Small intestine (tissue), 7 donors: ENCODE measurements around the gene CPXM2. TPM values are rescaled to one million over a fixed set of nuclear protein-coding genes. Genes with fewer than 3 reads are reported as not detected.

Experiments used
- DNase-seq, 2 donors: peaks; one replicate each; pipeline versions ENCODE4 v3.0.0 to v3.0.0-alpha.2; 2013
- FAIRE-seq: peaks from 2 replicates; lab custom pipeline; 2012; peaks lifted over from hg19 to GRCh38; lab: Jason Lieb, UNC
- H3K27ac ChIP-seq, 3 donors: one replicate each; pipeline ENCODE4 v1.5.1; 2013; ENCODE audit warnings: low read length in 2 of 3, mild to moderate bottlenecking in 2 of 3, control low read depth in 1 of 3, inconsistent platforms in 1 of 3, low read depth in 1 of 3, moderate library complexity in 1 of 3
- H3K27me3 ChIP-seq, 3 donors: one replicate each; pipeline ENCODE4 v1.6.1; 2013; ENCODE audit warnings: low read length in 3 of 3, inconsistent platforms in 1 of 3; ENCODE audit not compliant: control insufficient read depth in 3 of 3, insufficient read depth in 3 of 3
- H3K36me3 ChIP-seq, 3 donors: one replicate each; pipeline ENCODE4 v1.6.1; 2013; ENCODE audit warnings: low read length in 3 of 3, inconsistent platforms in 1 of 3, low read depth in 1 of 3, mild to moderate bottlenecking in 1 of 3, moderate library complexity in 1 of 3; ENCODE audit not compliant: control insufficient read depth in 3 of 3, insufficient read depth in 2 of 3
- H3K4me1 ChIP-seq, 3 donors: one replicate each; pipeline ENCODE4 v1.6.1; 2013; ENCODE audit warnings: low read length in 2 of 3, inconsistent platforms in 1 of 3, low read depth in 1 of 3, mild to moderate bottlenecking in 1 of 3, moderate library complexity in 1 of 3; ENCODE audit not compliant: control insufficient read depth in 3 of 3, insufficient read depth in 2 of 3
- H3K4me3 ChIP-seq, 3 donors: one replicate each; pipeline ENCODE4 v1.5.1; 2013; ENCODE audit warnings: low read length in 3 of 3, control low read depth in 1 of 3, inconsistent platforms in 1 of 3, low read depth in 1 of 3, mild to moderate bottlenecking in 1 of 3, moderate library complexity in 1 of 3
- H3K9me3 ChIP-seq, 2 donors: one replicate each; pipeline ENCODE4 v1.6.1; 2013; ENCODE audit warnings: low read depth in 1 of 2, low read length in 1 of 2; ENCODE audit not compliant: control insufficient read depth in 2 of 2, insufficient read depth in 1 of 2
- WGBS, 3 donors: extraction: QIAGEN DNeasy Blood & Tissue Kit; methylation state at CpG; one replicate each; pipeline ENCODE4 v1.1.7; 2013; 5-methylcytosine and 5-hydroxymethylcytosine counted together
- polyA plus RNA-seq, 4 donors: library from polyadenylated mRNA; stranded (reverse) in 3 of 4; unstranded in 1 of 4; fragments of 200-250 nt in 3 of 4; fragments of 120-200 nt in 1 of 4; gene quantifications; one replicate each; pipeline versions ENCODE4 v1.2.1 to v1.2.3, GENCODE V29; 2013
- donor health status: healthy with polysubstance abuse.
- donor health status: control.
- donor health status: control.
- donor health status: Bipolar disorder and iron deficiency.
- donor health status: healthy.

The CPXM2 gene
- polyA plus RNA-seq, 4 donors = 0.89 to 55.7 (median 3.6) TPM

DNA sequence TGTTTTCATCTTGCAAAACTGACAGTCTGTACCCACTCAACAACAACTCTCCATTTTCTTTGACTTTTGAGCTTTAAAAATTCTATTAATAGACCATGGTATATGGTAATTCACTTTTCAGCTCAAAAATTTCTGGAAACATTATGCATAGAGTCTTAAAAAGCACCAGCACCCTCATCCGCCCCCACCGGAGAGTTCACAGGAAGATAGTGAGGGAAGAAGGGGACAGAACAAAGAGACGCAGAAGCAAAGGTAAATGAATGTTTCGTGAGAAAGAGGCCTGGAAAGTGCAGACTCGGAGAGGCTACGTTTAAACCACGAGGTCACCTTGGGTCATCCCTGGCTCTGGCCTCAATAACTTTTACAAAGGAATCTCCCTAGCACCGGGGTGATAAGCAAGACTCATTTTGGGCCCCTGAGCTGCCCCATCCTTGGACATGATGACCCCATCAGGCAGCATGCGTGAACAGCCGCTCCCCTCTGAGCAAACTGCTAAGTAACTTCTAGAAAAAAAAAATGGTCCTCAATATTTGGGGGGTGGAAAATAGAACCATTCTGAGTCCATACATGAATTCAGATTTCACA is 96.3 kb downstream of the CPXM2 start:
- Histone ChIP-seq H3K9me3 (peaks cover 0 to 8% of the 10 kb centered on the region in 2 donors), H3K4me1 (no peaks in the 10 kb centered on the region), H3K36me3 (peaks cover 0 to 36% (median 0%) of the 10 kb centered on the region in 3 donors), H3K27ac (no peak overlapping the region), H3K4me3 (no peak overlapping the region), H3K27me3 (no peaks in the 10 kb centered on the region)
- 79 to 91% (median 83%) methylated on average over 10 of the region's 10 CpGs for WGBS, 3 donors
- DNase-seq (no peak), FAIRE-seq (no peak)

DNA sequence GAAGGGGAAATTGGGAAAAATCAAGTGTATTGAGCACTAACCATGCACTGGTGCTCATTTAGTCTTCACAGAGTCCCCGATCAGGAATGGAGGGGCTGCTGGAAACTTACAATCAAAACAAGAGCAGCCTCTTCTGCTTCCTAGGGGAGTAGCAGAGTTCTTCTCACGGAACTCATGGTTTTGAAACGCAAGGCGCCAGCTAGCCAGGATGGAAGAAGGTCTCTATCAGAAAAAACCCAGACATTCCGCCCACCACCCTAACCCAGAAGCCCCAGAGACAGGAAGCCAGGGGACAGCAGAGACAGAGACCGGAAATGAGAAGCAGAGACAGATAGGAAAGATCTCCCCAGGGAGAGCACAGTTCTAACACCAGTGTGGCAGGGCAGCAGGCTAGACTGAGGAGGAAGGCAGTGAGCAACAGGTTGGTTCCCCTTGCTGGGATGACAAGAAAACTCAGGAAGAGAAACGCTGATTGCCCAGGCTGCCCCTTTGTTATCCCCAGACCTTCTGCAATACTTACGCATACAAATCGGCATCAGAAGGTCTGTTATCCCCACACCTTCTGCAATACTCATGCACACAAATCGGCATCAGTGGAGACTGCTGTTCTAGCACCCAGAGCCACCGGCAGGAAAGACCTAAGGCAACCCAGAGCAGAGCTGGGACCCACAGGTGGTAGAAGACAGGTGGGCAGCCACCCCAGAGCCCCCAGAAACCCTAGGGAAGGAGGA is 99.2 kb downstream of the CPXM2 start:
- DNase-seq (no peak), FAIRE-seq (no peak)
- Histone ChIP-seq H3K9me3 (peaks cover 0 to 14% of the 10 kb centered on the region in 2 donors), H3K4me3 (no peak overlapping the region), H3K27ac (no peak overlapping the region), H3K27me3 (peaks cover 0 to 2% (median 0%) of the 10 kb centered on the region in 3 donors), H3K36me3 (peaks cover 0 to 43% (median 0%) of the 10 kb centered on the region in 3 donors), H3K4me1 (no peaks in the 10 kb centered on the region)
- 77 to 87% (median 79%) methylated on average over 11 of the region's 11 CpGs for WGBS, 3 donors

DNA sequence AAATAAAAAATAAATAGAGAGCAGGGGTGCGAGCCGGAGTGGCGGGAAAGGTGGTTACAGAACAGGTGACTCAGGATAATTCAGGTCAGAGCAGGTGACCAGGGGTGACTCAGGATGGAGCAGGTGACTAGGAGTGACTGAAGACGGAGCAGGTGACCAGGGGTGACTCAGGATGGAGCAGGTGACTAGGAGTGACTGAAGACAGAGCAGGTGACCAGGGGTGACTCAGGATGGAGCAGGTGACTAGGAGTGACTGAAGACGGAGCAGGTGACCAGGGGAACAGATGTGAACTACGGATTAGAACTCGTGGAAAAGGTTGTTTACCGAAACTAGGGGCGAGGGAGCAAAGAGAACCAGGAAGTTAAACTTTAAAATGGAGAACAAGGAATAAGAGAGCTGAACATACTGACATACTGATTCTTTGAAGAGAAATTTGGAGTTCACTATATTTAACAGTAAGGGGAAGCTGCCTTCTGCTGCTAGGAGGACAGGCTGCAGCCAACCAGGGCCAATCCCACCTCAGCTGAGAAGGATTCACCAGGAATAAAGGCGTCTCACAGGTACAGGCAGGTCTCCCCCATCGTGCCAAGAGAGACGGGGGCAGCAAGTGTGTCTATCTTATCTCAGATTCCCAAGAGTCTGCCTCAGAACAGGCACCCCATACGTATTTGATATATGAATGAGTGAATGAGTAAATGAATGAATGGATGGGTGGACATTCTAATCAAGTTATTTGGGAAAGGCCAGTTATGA is 101.3 kb downstream of the CPXM2 start:
- H3K27me3 ChIP-seq = peaks cover 0 to 2% (median 0%) of the 10 kb centered on the region in 3 donors
- FAIRE-seq (no peak), DNase-seq (peak; percentile 43 to 55)
- peaks cover 0 to 14% of the 10 kb centered on the region in 2 donors for H3K9me3 ChIP-seq
- peaks cover 0 to 40% (median 0%) of the 10 kb centered on the region in 3 donors for H3K36me3 ChIP-seq
- H3K4me3 ChIP-seq = no peak overlapping the region
- WGBS, 3 donors = 51 to 73% (median 60%) methylated on average over 13 of the region's 13 CpGs
- H3K4me1 ChIP-seq = no peaks in the 10 kb centered on the region
- peak overlapping the region; percentile 33 to 75 (median 47) for H3K27ac ChIP-seq

DNA sequence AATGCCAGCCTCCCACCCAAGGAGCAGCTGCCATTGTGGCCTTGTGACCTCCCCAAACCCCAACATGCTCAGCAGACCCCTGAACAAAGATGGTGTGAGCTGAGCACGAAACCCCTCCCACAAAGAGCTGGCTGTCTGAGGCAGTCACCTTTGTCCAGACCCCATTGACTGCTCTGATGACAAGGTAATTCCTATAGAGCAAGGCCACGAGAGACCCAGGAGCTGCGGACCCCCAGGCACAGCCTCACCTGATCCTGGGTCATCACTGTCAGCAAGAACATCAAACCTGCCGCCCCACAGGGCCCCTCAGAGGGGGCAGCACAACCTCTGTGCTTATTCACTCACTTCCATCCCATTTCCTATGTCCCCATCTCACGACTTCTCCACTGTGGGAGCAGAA is 102.6 kb downstream of the CPXM2 start:
- Histone ChIP-seq H3K4me3 (no peak overlapping the region), H3K9me3 (peaks cover 0 to 14% of the 10 kb centered on the region in 2 donors), H3K4me1 (no peaks in the 10 kb centered on the region), H3K36me3 (peaks cover 0 to 36% (median 0%) of the 10 kb centered on the region in 3 donors), H3K27ac (no peak overlapping the region), H3K27me3 (peaks cover 0 to 2% (median 0%) of the 10 kb centered on the region in 3 donors)
- FAIRE-seq (no peak), DNase-seq (no peak)
- 84 to 88% (median 86%) methylated on average over 5 of the region's 5 CpGs for WGBS, 3 donors

DNA sequence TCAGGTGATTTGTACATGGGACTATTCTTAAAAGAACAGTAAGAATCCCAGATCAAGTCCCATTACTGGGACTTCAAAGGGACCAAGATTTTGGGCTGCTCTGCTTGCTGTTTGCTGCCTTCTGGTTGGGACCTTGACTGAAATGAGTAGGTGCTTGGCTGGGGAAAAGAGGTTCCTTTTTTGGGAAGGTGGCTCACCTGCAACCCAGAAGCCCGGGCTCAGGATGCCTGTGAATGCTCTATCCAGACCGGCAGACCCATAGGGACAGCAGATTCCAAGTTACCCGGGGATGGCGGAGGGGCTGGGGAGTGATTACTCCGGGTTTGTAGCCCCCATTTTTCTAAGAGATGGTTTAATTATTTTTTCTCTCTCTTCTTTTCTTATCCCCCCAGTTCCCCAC is 104.0 kb downstream of the CPXM2 start:
- no peak overlapping the region for H3K27ac ChIP-seq
- H3K9me3 ChIP-seq = peaks cover 0 to 14% of the 10 kb centered on the region in 2 donors
- WGBS, 3 donors = 84 to 91% (median 85%) methylated on average over 5 of the region's 5 CpGs
- H3K4me1 ChIP-seq = no peaks in the 10 kb centered on the region
- H3K36me3 ChIP-seq = peaks cover 0 to 35% (median 0%) of the 10 kb centered on the region in 3 donors
- DNase-seq (no peak), FAIRE-seq (no peak)
- peaks cover 0 to 2% (median 0%) of the 10 kb centered on the region in 3 donors for H3K27me3 ChIP-seq
- no peak overlapping the region for H3K4me3 ChIP-seq

DNA sequence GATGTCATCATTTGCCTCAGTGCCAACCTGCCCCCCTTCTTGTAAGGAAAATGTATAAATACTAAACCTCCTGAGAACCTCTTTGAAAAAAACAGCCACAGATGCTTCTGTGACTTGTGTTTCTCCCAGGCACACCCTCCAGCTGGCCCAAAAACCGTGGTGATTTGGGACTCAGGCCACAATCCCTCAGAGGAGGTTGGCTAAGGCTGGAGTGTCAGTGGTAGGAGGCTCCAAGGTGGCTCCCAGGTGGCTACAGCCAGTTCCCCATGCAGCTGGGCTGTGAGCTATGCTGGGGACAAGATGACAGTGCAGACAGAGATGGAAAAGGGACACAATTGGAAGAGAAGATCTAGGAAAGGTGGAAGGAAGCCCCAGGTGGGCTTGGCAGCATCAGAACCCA is 104.7 kb downstream of the CPXM2 start:
- H3K9me3 ChIP-seq = peaks cover 0 to 14% of the 10 kb centered on the region in 2 donors
- no peak overlapping the region for H3K27ac ChIP-seq
- H3K36me3 ChIP-seq = peaks cover 0 to 34% (median 0%) of the 10 kb centered on the region in 3 donors
- no peak overlapping the region for H3K4me3 ChIP-seq
- FAIRE-seq (no peak), DNase-seq (no peak)
- WGBS, 3 donors = 29 to 59% (median 50%) methylated on average over 1 of the region's 1 CpG
- H3K27me3 ChIP-seq = peaks cover 0 to 2% (median 0%) of the 10 kb centered on the region in 3 donors
- H3K4me1 ChIP-seq = no peaks in the 10 kb centered on the region

DNA sequence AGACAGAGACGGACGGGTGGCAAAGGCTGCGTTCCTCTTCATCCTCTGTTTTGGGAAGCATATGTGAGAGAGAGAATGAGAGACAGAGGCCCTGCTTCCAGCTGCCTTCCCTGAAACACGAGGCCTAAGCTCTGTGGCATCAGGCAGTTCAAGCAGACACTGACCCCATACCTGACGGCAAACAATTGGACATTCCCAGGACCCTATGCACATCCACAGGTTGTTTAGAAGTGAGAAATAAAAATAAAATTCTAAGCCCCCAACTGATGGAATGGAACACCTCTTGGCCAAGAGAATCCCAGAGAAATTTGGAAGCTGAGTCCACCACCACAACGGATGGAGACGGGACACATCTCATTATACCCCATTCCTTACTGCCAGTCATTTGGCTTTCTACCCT is 105.3 kb downstream of the CPXM2 start:
- Histone ChIP-seq H3K4me1 (no peaks in the 10 kb centered on the region), H3K27me3 (peaks cover 0 to 3% (median 0%) of the 10 kb centered on the region in 3 donors), H3K27ac (no peak overlapping the region), H3K36me3 (peaks cover 0 to 33% (median 0%) of the 10 kb centered on the region in 3 donors), H3K9me3 (peaks cover 0 to 8% of the 10 kb centered on the region in 2 donors), H3K4me3 (no peak overlapping the region)
- FAIRE-seq (no peak), DNase-seq (no peak)
- 87 to 95% (median 89%) methylated on average over 7 of the region's 7 CpGs for WGBS, 3 donors

DNA sequence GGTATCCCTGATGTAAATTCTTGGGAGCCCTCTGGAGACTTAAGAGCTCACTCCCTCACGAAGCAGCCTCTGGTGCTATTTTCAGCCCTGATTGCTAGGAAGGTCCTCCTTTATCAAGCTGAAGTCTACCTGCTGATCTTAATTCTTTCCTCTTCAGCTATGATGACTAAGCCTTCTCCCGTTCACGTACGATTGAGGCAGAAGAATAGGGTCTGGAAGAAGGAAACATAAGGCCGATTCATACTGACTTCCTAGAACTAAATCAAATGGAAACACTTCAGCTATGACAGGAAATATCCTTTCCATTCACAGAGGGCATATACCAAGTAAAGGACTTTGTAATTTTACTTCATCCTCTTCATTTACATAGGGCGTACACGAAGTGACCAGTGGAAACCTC is 107.0 kb downstream of the CPXM2 start:
- no peak overlapping the region for H3K4me3 ChIP-seq
- H3K36me3 ChIP-seq = peaks cover 0 to 29% (median 0%) of the 10 kb centered on the region in 3 donors
- no peaks in the 10 kb centered on the region for H3K4me1 ChIP-seq
- no peak overlapping the region for H3K27ac ChIP-seq
- H3K9me3 ChIP-seq = peaks cover 0 to 5% of the 10 kb centered on the region in 2 donors
- DNase-seq (no peak), FAIRE-seq (no peak)
- H3K27me3 ChIP-seq = peaks cover 0 to 5% (median 0%) of the 10 kb centered on the region in 3 donors
- 72 to 82% (median 79%) methylated on average over 7 of the region's 7 CpGs for WGBS, 3 donors
